H9 (cell line): ENCODE measurements around the gene FBRSL1. TPM values are rescaled to one million over a fixed set of nuclear protein-coding genes. Genes with fewer than 3 reads are reported as not detected.
A peak's percentile ranks its signal among the peaks of the same experiment; 100 is the strongest.

Experiments
- DNase-seq: peaks from one replicate; pipeline ENCODE4 v3.0.0-alpha.2; 2017
- H2AFZ ChIP-seq: one replicate; pipeline ENCODE4 v1.6.1; 2013; ENCODE audit warnings: mild to moderate bottlenecking, low read length, control low read depth, moderate library complexity
- H2AK5ac ChIP-seq: 2 replicates; pipeline ENCODE4 v1.6.1; 2013; ENCODE audit warnings: low read length, control low read depth, mixed read lengths; ENCODE audit not compliant: insufficient read length
- H2BK120ac ChIP-seq: one replicate; pipeline ENCODE4 v1.6.1; 2013; ENCODE audit warnings: low read depth, mild to moderate bottlenecking, low read length, control low read depth, inconsistent platforms; ENCODE audit not compliant: poor library complexity, severe bottlenecking
- H2BK12ac ChIP-seq: 2 replicates; pipeline ENCODE4 v1.6.1; 2013; ENCODE audit warnings: low read length, control low read depth, mixed read lengths, low read depth; ENCODE audit not compliant: insufficient read length
- H2BK15ac ChIP-seq: 2 replicates; pipeline ENCODE4 v1.6.1; 2013; ENCODE audit warnings: low read depth, low read length, control low read depth
- H2BK20ac ChIP-seq: one replicate; pipeline ENCODE4 v1.6.1; 2013; ENCODE audit warnings: low read depth, mild to moderate bottlenecking, low read length, control low read depth, inconsistent platforms; ENCODE audit not compliant: poor library complexity, severe bottlenecking
- H2BK5ac ChIP-seq: 2 replicates; pipeline ENCODE4 v1.6.1; 2013; ENCODE audit warnings: low read length, control low read depth, mixed read lengths; ENCODE audit not compliant: insufficient read length
- H3K14ac ChIP-seq: 2 replicates; pipeline ENCODE4 v1.6.1; 2013; ENCODE audit warnings: low read length, control low read depth; ENCODE audit not compliant: insufficient read depth
- H3K18ac ChIP-seq: 2 replicates; pipeline ENCODE4 v1.6.1; 2013; ENCODE audit warnings: low read depth, mild to moderate bottlenecking, mixed read lengths, low read length, control low read depth; ENCODE audit not compliant: insufficient read length
- H3K23ac ChIP-seq: 2 replicates; pipeline ENCODE4 v1.6.1; 2013; ENCODE audit warnings: low read length, control low read depth, mixed read lengths, low read depth; ENCODE audit not compliant: insufficient read length
- H3K23me2 ChIP-seq: 2 replicates; pipeline ENCODE4 v1.6.1; 2013; ENCODE audit warnings: low read depth, mild to moderate bottlenecking, mixed read lengths, low read length, control low read depth; ENCODE audit not compliant: insufficient read length, poor library complexity, severe bottlenecking
- H3K27ac ChIP-seq: 2 replicates; pipeline ENCODE4 v1.5.1; 2013; ENCODE audit warnings: low read length, control low read depth, mixed read lengths, low read depth; ENCODE audit not compliant: insufficient read length
- H3K27me3 ChIP-seq: 2 replicates; pipeline ENCODE4 v1.6.1; 2013; ENCODE audit warnings: low read length, control low read depth, inconsistent platforms; ENCODE audit not compliant: insufficient read depth
- H3K4ac ChIP-seq: 2 replicates; pipeline ENCODE4 v1.6.1; 2013; ENCODE audit warnings: low read depth, mild to moderate bottlenecking, control low read depth, inconsistent platforms, low read length, moderate library complexity
- H3K4me1 ChIP-seq: 2 replicates; pipeline ENCODE4 v1.6.1; 2013; ENCODE audit warnings: low read length, control low read depth, inconsistent platforms; ENCODE audit not compliant: insufficient read depth
- H3K4me2 ChIP-seq: 2 replicates; pipeline ENCODE4 v1.6.1; 2013; ENCODE audit warnings: low read length, control low read depth, mixed read lengths; ENCODE audit not compliant: insufficient read length, insufficient read depth
- H3K56ac ChIP-seq: 2 replicates; pipeline ENCODE4 v1.6.1; 2013; ENCODE audit warnings: low read depth, mild to moderate bottlenecking, mixed read lengths, low read length, control low read depth; ENCODE audit not compliant: insufficient read length
- H3K79me1 ChIP-seq: 2 replicates; pipeline ENCODE4 v1.6.1; 2013; ENCODE audit warnings: low read depth, mild to moderate bottlenecking, moderate library complexity, low read length, control low read depth, inconsistent platforms; ENCODE audit not compliant: insufficient read depth, poor library complexity, severe bottlenecking
- H3K79me2 ChIP-seq: 2 replicates; pipeline ENCODE4 v1.6.1; 2013; ENCODE audit warnings: low read length, control low read depth, inconsistent platforms; ENCODE audit not compliant: insufficient read depth
- H3K9ac ChIP-seq: 2 replicates; pipeline ENCODE4 v1.6.1; 2013; ENCODE audit warnings: low read length, control low read depth, mixed read lengths; ENCODE audit not compliant: insufficient read length; ENCODE audit errors: extremely low read depth
- H3K9me3 ChIP-seq: one replicate; pipeline ENCODE4 v1.6.1; 2013; ENCODE audit warnings: low read depth, low read length, inconsistent platforms; ENCODE audit not compliant: control insufficient read depth
- H3T11ph ChIP-seq: one replicate; pipeline ENCODE4 v1.6.1; 2013; ENCODE audit warnings: mild to moderate bottlenecking, low read length, control low read depth, inconsistent platforms
- H4K20me1 ChIP-seq: one replicate; pipeline ENCODE4 v1.6.1; 2013; ENCODE audit not compliant: control insufficient read depth, insufficient read length, insufficient read depth
- H4K5ac ChIP-seq: 2 replicates; pipeline ENCODE4 v1.6.1; 2013; ENCODE audit warnings: low read depth, mild to moderate bottlenecking, mixed read lengths, low read length, control low read depth; ENCODE audit not compliant: insufficient read length
- H4K8ac ChIP-seq: replicated peaks from 2 replicates; pipeline ENCODE4 v1.6.1; 2013; ENCODE audit warnings: low read length, control low read depth, mixed read lengths, low read depth; ENCODE audit not compliant: insufficient read length
- H4K91ac ChIP-seq: 2 replicates; pipeline ENCODE4 v1.6.1; 2013; ENCODE audit warnings: low read depth, mild to moderate bottlenecking, moderate library complexity, mixed read lengths, low read length, control low read depth; ENCODE audit not compliant: insufficient read length
- H3K27ac Mint-ChIP-seq, 3 experiments: 2 replicates in 2 of 3; 3 replicates in 1 of 3; pipeline ENCODE4 v1.8.0; 2020 to 2021; ENCODE audit warnings: mixed read lengths in 3 of 3, mild to moderate bottlenecking in 1 of 3, moderate library complexity in 1 of 3
- H3K27me3 Mint-ChIP-seq: 2 replicates; pipeline ENCODE4 v1.8.0; 2021; ENCODE audit warnings: low read depth, mild to moderate bottlenecking, moderate library complexity, mixed read lengths
- H3K36me3 Mint-ChIP-seq, 3 experiments: 2 replicates in 2 of 3; 3 replicates in 1 of 3; pipeline ENCODE4 v1.8.0; 2020 to 2021; ENCODE audit warnings: low read depth in 3 of 3, mixed read lengths in 3 of 3; ENCODE audit not compliant: insufficient read depth in 1 of 3
- H3K4me1 Mint-ChIP-seq, 2 experiments: 2 replicates each; pipeline ENCODE4 v1.8.0; 2020; ENCODE audit warnings: mixed read lengths in 2 of 2
- H3K4me3 Mint-ChIP-seq, 2 experiments: 2 replicates in 1 of 2; 3 replicates in 1 of 2; pipeline ENCODE4 v1.8.0; 2020 to 2021; ENCODE audit warnings: mild to moderate bottlenecking in 2 of 2, mixed read lengths in 2 of 2, moderate library complexity in 1 of 2
- H3K9me3 Mint-ChIP-seq, 2 experiments: 2 replicates in 1 of 2; 3 replicates in 1 of 2; pipeline ENCODE4 v1.8.0; 2020; ENCODE audit warnings: mild to moderate bottlenecking in 2 of 2, mixed read lengths in 2 of 2, moderate library complexity in 1 of 2
- CTCF ChIP-seq: fragments of 200-600 bp; sonication (generic); conservative IDR thresholded peaks from 3 replicates; pipeline ENCODE4 v1.8.0; 2021; ENCODE audit warnings: antibody characterized with exemption, mild to moderate bottlenecking
- WGBS: extraction: QIAGEN DNeasy Blood & Tissue Kit; methylation state at CpG from one replicate; pipeline ENCODE4 v1.1.7; 2013; ENCODE audit warnings: missing lambda C conversion rate, low lambda C conversion rate, mixed read lengths; ENCODE audit not compliant: insufficient read length; ENCODE audit errors: extremely low coverage; 5-methylcytosine and 5-hydroxymethylcytosine counted together
- total RNA-seq: library from RNA; stranded (reverse); gene quantifications from 2 replicates; pipeline ENCODE4 v1.2.1, GENCODE V29; 2021

FBRSL1 gene
- total RNA-seq, 1 experiment from 2014 or later: 90.8 TPM

- H3K27ac Mint-ChIP-seq: peak overlapping the region in 2 of 3 experiments; percentile 39 to 55; a peak in 2 of 7 replicates
- no peaks in the 10 kb centered on the region for H3K4me1 ChIP-seq
- no peak overlapping the region for H2BK15ac ChIP-seq
- H4K20me1 ChIP-seq: no peaks in the 10 kb centered on the region
- H3K79me2 ChIP-seq: no peaks in the 10 kb centered on the region; the same call in 1 of the 2 replicates
- no peak overlapping the region for H3T11ph ChIP-seq
- peaks cover under 1 to 3% of the 10 kb centered on the region in 2 experiments; a peak in 4 of 5 replicates for H3K9me3 Mint-ChIP-seq
- H4K8ac ChIP-seq: no peak overlapping the region
- no peak overlapping the region for H2BK12ac ChIP-seq
- no peak overlapping the region for H2AFZ ChIP-seq
- peaks cover 24% of the 10 kb centered on the region for H3K27me3 Mint-ChIP-seq
- no peaks in the 10 kb centered on the region for H3K79me1 ChIP-seq
- H3K18ac ChIP-seq: no peak overlapping the region
- H3K9me3 ChIP-seq: peaks cover under 1% of the 10 kb centered on the region
- H3K27ac ChIP-seq: no peak overlapping the region
- no peak overlapping the region for H2BK120ac ChIP-seq
- no peak for DNase-seq
- H3K56ac ChIP-seq: no peak overlapping the region
- no peak overlapping the region for H2AK5ac ChIP-seq
- H2BK5ac ChIP-seq: no peak overlapping the region
- H3K4me1 Mint-ChIP-seq: no peaks in the 10 kb centered on the region; a peak in 1 of 4 replicates
- no peak overlapping the region for H3K9ac ChIP-seq
- H3K4me3 Mint-ChIP-seq: no peak overlapping the region; a peak in 1 of 5 replicates
- no peak overlapping the region for H3K4ac ChIP-seq
- H3K14ac ChIP-seq: no peak overlapping the region; the same call in 1 of the 2 replicates
- H4K5ac ChIP-seq: no peak overlapping the region
- H3K36me3 Mint-ChIP-seq: peaks cover 1 to 7% (median 6%) of the 10 kb centered on the region in 3 experiments
- no peaks in the 10 kb centered on the region for H3K23me2 ChIP-seq
- peaks cover under 1% of the 10 kb centered on the region; the same call in 1 of the 2 replicates for H3K27me3 ChIP-seq
- WGBS: no CpG with 5 or more reads among the region's 4 CpGs
- no peak overlapping the region for H3K4me2 ChIP-seq
- no peak overlapping the region for H3K23ac ChIP-seq
- H4K91ac ChIP-seq: no peak overlapping the region
- TF ChIP-seq CTCF: no peak
- no peak overlapping the region for H2BK20ac ChIP-seq
Observed at GRCh38 chr12:132513070-132513398, 23.1 kb downstream of the FBRSL1 start.
